Sigmoid colon (tissue), 7 donors: ENCODE measurements around the gene OXCT1. TPM values are rescaled to one million over a fixed set of nuclear protein-coding genes. Genes with fewer than 3 reads are reported as not detected.
"Not testable (repeated sequence)": the region's sequence is repeated elsewhere in the genome, so short reads cannot be mapped to it uniquely, and the experiment has no call there.

Source experiments
- DNase-seq: peaks from one replicate; pipeline ENCODE4 v3.0.0-alpha.2; 2019
- H3K27ac ChIP-seq, 4 donors: fragments of 200-600 bp; sonication (generic); one replicate each; pipeline ENCODE4 v1.5.1; 2016 to 2019; ENCODE audit warnings: mild to moderate bottlenecking in 1 of 4
- H3K27me3 ChIP-seq, 3 donors: fragments of 200-600 bp; sonication (generic); one replicate each; pipeline ENCODE4 v1.5.1; 2019; ENCODE audit warnings: mild to moderate bottlenecking in 1 of 3
- H3K36me3 ChIP-seq, 4 donors: fragments of 200-600 bp; sonication (generic); one replicate each; pipeline ENCODE4 v1.5.1; 2016 to 2019
- H3K4me1 ChIP-seq, 4 donors: fragments of 200-600 bp; sonication (generic); one replicate each; pipeline ENCODE4 v1.5.1; 2017 to 2019
- H3K4me3 ChIP-seq, 4 donors: fragments of 200-600 bp; sonication (generic); one replicate each; pipeline ENCODE4 v1.5.1; 2017 to 2019; ENCODE audit warnings: mild to moderate bottlenecking in 2 of 4, moderate library complexity in 1 of 4
- H3K9me3 ChIP-seq, 4 donors: fragments of 200-600 bp in 3 of 4; sonication (generic) in 3 of 4; one replicate each; pipeline versions ENCODE4 v1.5.1 to v1.6.1; 2013 to 2019
- CTCF ChIP-seq, 4 experiments: fragments of 450-650 bp in 3 of 4; fragments of 200-600 bp in 1 of 4; IDR thresholded peaks; one replicate each; pipeline ENCODE4 v1.5.1; 2016 to 2019; ENCODE audit warnings: antibody characterized with exemption in 4 of 4, mild to moderate bottlenecking in 3 of 4, moderate library complexity in 2 of 4
- EP300 ChIP-seq, 4 donors: sonication (generic); formaldehyde crosslinking; IDR thresholded peaks; one replicate each; pipeline ENCODE4 v1.6.1; 2017; ENCODE audit warnings: antibody characterized with exemption in 4 of 4
- POLR2A ChIP-seq, 2 donors: fragments of 450-650 bp; IDR thresholded peaks; one replicate each; pipeline ENCODE4 v1.6.1; 2016; ENCODE audit warnings: antibody characterized with exemption in 2 of 2, mild to moderate bottlenecking in 2 of 2, moderate library complexity in 2 of 2
- POLR2AphosphoS5 ChIP-seq, 4 donors: sonication (generic); formaldehyde crosslinking; IDR thresholded peaks; one replicate each; pipeline ENCODE4 v1.6.1; 2017; ENCODE audit warnings: antibody characterized with exemption in 4 of 4
- WGBS, 2 donors: extraction: QIAGEN DNeasy Blood & Tissue Kit; methylation state at CpG; one replicate each; pipeline ENCODE4 v1.1.7; 2013; 5-methylcytosine and 5-hydroxymethylcytosine counted together
- intact Hi-C: fragments of 100-400 bp; cut with DNase I; formaldehyde crosslinking; loops from one replicate; pipeline ENCODE4 v1.15.1; 2023
- polyA plus RNA-seq, 3 donors: library from polyadenylated mRNA; stranded (reverse); fragments of 200-250 nt; gene quantifications; one replicate each; pipeline ENCODE4 v1.2.3, GENCODE V29; 2013
- total RNA-seq, 4 donors: library from RNA; depleted of rRNA; stranded (reverse); fragments of >200 nt; gene quantifications; one replicate each; pipeline ENCODE4 v1.1.0, GENCODE V29; 2016
- donor health status: healthy with polysubstance abuse.
- donor health status: Bipolar disorder and iron deficiency.
- donor health status: healthy.

OXCT1 gene
- total and polyA plus RNA-seq, 7 donors: 6.6 to 35.0 (median 26.1) TPM

- Histone ChIP-seq H3K27me3 (no peaks in the 10 kb centered on the region), H3K9me3 (no peaks in the 10 kb centered on the region), H3K4me3 (no peak overlapping the region), H3K36me3 (peaks cover 0 to 39% (median 7%) of the 10 kb centered on the region in 4 donors), H3K4me1 (no peaks in the 10 kb centered on the region), H3K27ac (no peak overlapping the region)
- intact Hi-C loops: no loop called here
- no peak for TF ChIP-seq CTCF (IDR thresholded peaks at IDR 0.05)
- no peak for TF ChIP-seq EP300 (IDR thresholded peaks at IDR 0.05)
- no peak for TF ChIP-seq POLR2AphosphoS5 (IDR thresholded peaks at IDR 0.05)
- TF ChIP-seq POLR2A (IDR thresholded peaks at IDR 0.05): no peak
- no peak for DNase-seq
- 85 to 90% methylated on average over 3 of the region's 3 CpGs for WGBS, 2 donors
Measured at GRCh38 chr5:41738710-41739354, 131.4 kb downstream of the OXCT1 start.

- TF ChIP-seq POLR2A (IDR thresholded peaks at IDR 0.05): no peak
- TF ChIP-seq POLR2AphosphoS5 (IDR thresholded peaks at IDR 0.05): no peak
Measured at GRCh38 chr5:41736641-41737040, 133.6 kb downstream of the OXCT1 start.

GRCh38 chr5:41735213-41735612 is 135.0 kb downstream of the OXCT1 start:
- intact Hi-C loops: no loop called here
- Histone ChIP-seq H3K36me3 (peaks cover 0 to 48% (median 7%) of the 10 kb centered on the region in 4 donors), H3K27ac (no peak overlapping the region), H3K4me1 (no peaks in the 10 kb centered on the region), H3K4me3 (no peak overlapping the region), H3K27me3 (no peaks in the 10 kb centered on the region), H3K9me3 (no peaks in the 10 kb centered on the region)
- no peak for TF ChIP-seq CTCF (IDR thresholded peaks at IDR 0.05)
- TF ChIP-seq EP300 (IDR thresholded peaks at IDR 0.05): no peak
- TF ChIP-seq POLR2AphosphoS5 (IDR thresholded peaks at IDR 0.05): no peak
- no peak for TF ChIP-seq POLR2A (IDR thresholded peaks at IDR 0.05)
- no peak for DNase-seq

More at GRCh38 chr5:41736641-41737040, 133.6 kb downstream of the OXCT1 start:
- Histone ChIP-seq H3K4me1 (no peaks in the 10 kb centered on the region), H3K36me3 (peaks cover 0 to 39% (median 7%) of the 10 kb centered on the region in 4 donors), H3K27me3 (no peaks in the 10 kb centered on the region), H3K27ac (no peak overlapping the region), H3K9me3 (no peaks in the 10 kb centered on the region), H3K4me3 (no peak overlapping the region)
- intact Hi-C loops: no loop called here
- DNase-seq: no peak

- 95 to 96% methylated on average over 5 of the region's 5 CpGs for WGBS, 2 donors
- H3K4me3 ChIP-seq, H3K4me1 ChIP-seq, H3K27me3 ChIP-seq, intact Hi-C loops, H3K27ac ChIP-seq, DNase-seq, H3K36me3 ChIP-seq, H3K9me3 ChIP-seq: not testable (repeated sequence)
Measured at GRCh38 chr5:41729381-41729780, 140.8 kb downstream of the OXCT1 start.

GRCh38 chr5:41728281-41728680 is 141.9 kb downstream of the OXCT1 start:
- no peaks in the 10 kb centered on the region for H3K4me1 ChIP-seq
- H3K27me3 ChIP-seq: no peaks in the 10 kb centered on the region
- H3K27ac ChIP-seq: no peak overlapping the region
- peaks cover 0 to 3% (median 0%) of the 10 kb centered on the region in 4 donors for H3K9me3 ChIP-seq
- TF ChIP-seq POLR2A (IDR thresholded peaks at IDR 0.05): no peak
- TF ChIP-seq EP300 (IDR thresholded peaks at IDR 0.05): no peak
- no peak for TF ChIP-seq POLR2AphosphoS5 (IDR thresholded peaks at IDR 0.05)
- no peak for TF ChIP-seq CTCF (IDR thresholded peaks at IDR 0.05)
- peaks cover 0 to 9% (median 0%) of the 10 kb centered on the region in 4 donors for H3K36me3 ChIP-seq
- DNase-seq: no peak
- H3K4me3 ChIP-seq: no peak overlapping the region
- intact Hi-C loops: no loop called here
- 96 to 97% methylated on average over 4 of the region's 4 CpGs for WGBS, 2 donors
